HepG2 (cell line): ENCODE results near the gene DCST2. TPM values are rescaled to one million over a fixed set of nuclear protein-coding genes. Genes with fewer than 3 reads are reported as not detected.

Experiments used
- AHR ChIP-seq: IDR thresholded peaks from 2 replicates; pipeline ENCODE4 v1.6.1; 2018; ENCODE audit warnings: missing genetic modification reagents, missing compliant biosample characterization
- CHD4 ChIP-seq: fragments of 200-600 bp; sonication (generic); IDR thresholded peaks from 2 replicates; pipeline ENCODE4 v1.7.0; 2017; ENCODE audit warnings: mild to moderate bottlenecking, low read length, borderline replicate concordance
- EEA1 ChIP-seq: sonication (generic); formaldehyde crosslinking; IDR thresholded peaks from 2 replicates; pipeline ENCODE4 v1.5.1; 2020; ENCODE audit warnings: mild to moderate bottlenecking, missing genetic modification reagents, borderline replicate concordance
- HDAC1 ChIP-seq: sonication (generic); formaldehyde crosslinking; IDR thresholded peaks from 2 replicates; pipeline ENCODE4 v1.5.1; 2020; ENCODE audit warnings: mild to moderate bottlenecking, missing genetic modification reagents
- HNF4G ChIP-seq, 2 experiments: sonication (generic) in 1 of 2; formaldehyde crosslinking in 1 of 2; IDR thresholded peaks; 2 replicates each; pipeline versions ENCODE4 v1.4.0 to v1.6.1; 2011 to 2020; ENCODE audit warnings: borderline replicate concordance in 2 of 2, low read depth in 2 of 2, mild to moderate bottlenecking in 2 of 2, low read length in 1 of 2, missing genetic modification reagents in 1 of 2, moderate library complexity in 1 of 2
- KLF16 ChIP-seq, 2 experiments: sonication (generic) in 1 of 2; formaldehyde crosslinking in 1 of 2; IDR thresholded peaks; 2 replicates each; pipeline versions ENCODE4 v1.6.1 to v1.8.0; 2016 to 2023; ENCODE audit warnings: missing genetic modification reagents in 2 of 2, missing compliant biosample characterization in 1 of 2
- MAFG ChIP-seq: sonication (generic); formaldehyde crosslinking; IDR thresholded peaks from 2 replicates; pipeline ENCODE4 v1.5.1; 2020; ENCODE audit warnings: mild to moderate bottlenecking, missing genetic modification reagents
- MTA3 ChIP-seq: sonication (generic); formaldehyde crosslinking; IDR thresholded peaks from 2 replicates; pipeline ENCODE4 v1.4.0; 2020; ENCODE audit warnings: missing genetic modification reagents
- NR0B2 ChIP-seq: sonication (generic); formaldehyde crosslinking; IDR thresholded peaks from 2 replicates; pipeline ENCODE4 v1.4.0; 2020; ENCODE audit warnings: mild to moderate bottlenecking, missing genetic modification reagents
- NR3C1 ChIP-seq: sonication (generic); formaldehyde crosslinking; IDR thresholded peaks from 2 replicates; pipeline ENCODE4 v1.4.0; 2020; ENCODE audit warnings: missing genetic modification reagents
- PRPF4 ChIP-seq: fragments of 200-400 bp; formaldehyde crosslinking; IDR thresholded peaks from 2 replicates; pipeline ENCODE4 v1.6.1; 2016; ENCODE audit warnings: low read length, low read depth; ENCODE audit not compliant: poor library complexity, severe bottlenecking
- SIX4 ChIP-seq: sonication (generic); formaldehyde crosslinking; IDR thresholded peaks from 2 replicates; pipeline ENCODE4 v1.4.0; 2020; ENCODE audit warnings: missing genetic modification reagents
- SOX13 ChIP-seq, 3 experiments: fragments of 450-650 bp in 1 of 3; sonication (generic) in 1 of 3; formaldehyde crosslinking in 1 of 3; IDR thresholded peaks in 2 of 3; conservative IDR thresholded peaks in 1 of 3; 2 replicates each; pipeline versions ENCODE4 v1.5.0 to v1.6.1; 2016 to 2020; ENCODE audit warnings: antibody characterized with exemption in 1 of 3, mild to moderate bottlenecking in 1 of 3, missing compliant biosample characterization in 1 of 3, missing genetic modification reagents in 1 of 3, moderate library complexity in 1 of 3
- SP1 ChIP-seq, 2 experiments: fragments of 450-650 bp in 1 of 2; sonication (generic) in 1 of 2; formaldehyde crosslinking in 1 of 2; IDR thresholded peaks; 2 replicates each; pipeline versions ENCODE4 v1.4.0 to v1.6.1; 2016 to 2020; ENCODE audit warnings: missing genetic modification reagents in 1 of 2
- SRSF4 ChIP-seq: fragments of 200-400 bp; formaldehyde crosslinking; IDR thresholded peaks from one replicate; pipeline ENCODE4 v1.6.1; 2018; ENCODE audit warnings: mild to moderate bottlenecking, low read depth, low read length, moderate library complexity; ENCODE audit not compliant: poor library complexity, severe bottlenecking
- ZBTB2 ChIP-seq: sonication (generic); formaldehyde crosslinking; IDR thresholded peaks from 2 replicates; pipeline ENCODE4 v1.8.0; 2022; ENCODE audit warnings: low read depth, missing genetic modification reagents
- ZNF33B ChIP-seq: sonication (generic); formaldehyde crosslinking; IDR thresholded peaks from 2 replicates; pipeline ENCODE4 v1.5.1; 2020; ENCODE audit warnings: mild to moderate bottlenecking, missing genetic modification reagents
- ZNF513 ChIP-seq: sonication (generic); formaldehyde crosslinking; conservative IDR thresholded peaks from 2 replicates; pipeline ENCODE4 v1.5.0; 2020; ENCODE audit warnings: missing genetic modification reagents
- ZUFSP ChIP-seq: sonication (generic); formaldehyde crosslinking; IDR thresholded peaks from 2 replicates; pipeline ENCODE4 v1.9.0; 2021; ENCODE audit warnings: missing genetic modification reagents, mild to moderate bottlenecking, borderline replicate concordance
- polyA plus RNA-seq, 8 experiments: library from polyadenylated mRNA; depleted of rRNA in 3 of 8; stranded (reverse) in 7 of 8; unstranded in 1 of 8; fragments of >200 nt; fragmentation: Illumina TruSeq in 4 of 8; extraction: Trizol in 4 of 8; gene quantifications; 2 replicates each; pipeline versions ENCODE4 v1.2.1 to v1.2.3, GENCODE V29; 2011 to 2016; ENCODE audit warnings: low read depth in 4 of 8, missing spikeins in 1 of 8, mixed read lengths in 1 of 8; ENCODE audit not compliant: insufficient read depth in 1 of 8
- total RNA-seq, 5 experiments: library from RNA; depleted of rRNA; stranded (reverse); fragments of >200 nt; fragmentation: Illumina TruSeq; extraction: Trizol; gene quantifications; 2 replicates each; pipeline ENCODE4 v1.2.3, GENCODE V29; 2016; ENCODE audit warnings: low read depth in 1 of 5

Gene DCST2
- total and polyA plus RNA-seq, 2 of the 13 experiments (the other 11 are each of a cell fraction or from before 2014, with no cell fraction given), result 0.74 TPM; not detected in 1

GRCh38 chr1:155070721-155071569 is 37.4 kb upstream of the DCST2 start (continued):
- TF ChIP-seq ZUFSP (CRISPR knock-in tag) (no peak), SP1 (IDR thresholded peaks at IDR 0.05) (no peak), SP1 (CRISPR knock-in tag; IDR thresholded peaks at IDR 0.05) (no peak), ZBTB2 (CRISPR knock-in tag) (no peak), SIX4 (no peak), ZNF513 (no peak), EEA1 (CRISPR knock-in tag) (no peak), MAFG (CRISPR knock-in tag) (no peak), SRSF4 (no peak), SOX13 (IDR thresholded peaks at IDR 0.05) (no peak), SOX13 (CRISPR knock-in tag; conservative IDR thresholded peaks at IDR 0.05 in 1 of 2, IDR thresholded peaks at IDR 0.05 in 1 of 2) (no peak), MTA3 (CRISPR knock-in tag) (no peak), AHR (CRISPR knock-in tag) (no peak), HNF4G (IDR thresholded peaks at IDR 0.05; ENCODE audit: borderline replicate concordance, low read depth, low read length) (no peak), HNF4G (CRISPR knock-in tag; IDR thresholded peaks at IDR 0.05; ENCODE audit: borderline replicate concordance, low read depth) (no peak; the same call in 1 of the 2 replicates), KLF16 (CRISPR knock-in tag; IDR thresholded peaks at IDR 0.05) (0 out of 4 replicates have a peak, but pooled peaks of 1 of the 2 experiments have one; percentile 19), HDAC1 (CRISPR knock-in tag) (no peak), NR3C1 (CRISPR knock-in tag) (no peak), PRPF4 (no peak), CHD4 (no peak), NR0B2 (no peak), ZNF33B (CRISPR knock-in tag) (no peak)
